NCI-H526 (cell line): Measurements from ENCODE around the gene APPBP2.
"Not testable (repeated sequence)": the region's sequence is repeated elsewhere in the genome, so short reads cannot be mapped to it uniquely, and the experiment has no call there.

ENCODE experiments used
- DNase-seq, 2 experiments: peaks; one replicate each; lab custom pipeline; 2025; lab: John Stamatoyannopoulos, UW

The APPBP2 gene

DNA sequence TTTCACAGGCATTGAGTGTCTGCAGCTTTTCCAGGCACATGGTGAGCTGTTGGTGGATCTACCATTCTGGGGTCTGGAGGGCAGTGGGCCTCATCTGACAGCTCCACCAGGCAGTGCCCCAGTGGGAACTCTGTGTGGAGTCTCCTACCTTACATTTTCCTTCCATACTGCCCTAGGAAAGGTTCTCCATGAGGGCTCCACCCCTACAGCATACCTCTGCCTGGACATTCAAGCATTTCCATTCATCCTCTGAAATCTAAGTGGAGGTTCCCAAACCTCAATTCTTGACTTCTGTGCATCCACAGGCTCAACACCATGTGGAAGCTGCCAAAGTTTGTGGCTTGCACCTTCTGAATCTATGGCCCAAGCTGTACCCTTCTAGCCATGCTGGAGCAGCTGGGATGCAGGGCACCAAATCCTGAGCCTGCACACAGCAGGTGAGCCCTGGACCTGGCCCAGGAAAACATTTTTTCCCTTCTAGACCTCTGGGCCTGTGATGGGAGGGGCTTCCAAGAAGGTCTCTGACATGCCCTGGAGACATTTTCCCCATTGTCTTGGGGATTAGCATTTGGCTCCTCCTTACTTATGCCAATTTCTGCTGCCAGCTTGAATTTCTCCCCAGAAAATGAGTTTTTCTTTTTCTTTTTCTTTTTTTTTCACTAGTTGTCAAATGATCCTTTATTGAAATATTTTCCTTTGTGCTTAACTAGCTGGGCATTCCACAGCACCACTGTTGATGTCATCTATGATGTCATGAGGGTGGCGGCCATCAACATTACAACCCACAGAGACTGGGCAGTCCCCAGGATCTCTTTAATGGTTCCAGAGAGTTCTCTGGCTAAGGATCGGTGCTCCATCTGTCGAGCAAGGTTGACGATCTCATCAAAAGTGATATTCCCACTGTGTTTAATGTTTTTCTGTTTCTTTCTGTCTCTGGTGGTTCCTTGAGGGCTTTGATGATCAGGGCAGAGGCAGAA is 92.7 kb downstream of the APPBP2 start:
- DNase-seq: not testable (repeated sequence)

DNA sequence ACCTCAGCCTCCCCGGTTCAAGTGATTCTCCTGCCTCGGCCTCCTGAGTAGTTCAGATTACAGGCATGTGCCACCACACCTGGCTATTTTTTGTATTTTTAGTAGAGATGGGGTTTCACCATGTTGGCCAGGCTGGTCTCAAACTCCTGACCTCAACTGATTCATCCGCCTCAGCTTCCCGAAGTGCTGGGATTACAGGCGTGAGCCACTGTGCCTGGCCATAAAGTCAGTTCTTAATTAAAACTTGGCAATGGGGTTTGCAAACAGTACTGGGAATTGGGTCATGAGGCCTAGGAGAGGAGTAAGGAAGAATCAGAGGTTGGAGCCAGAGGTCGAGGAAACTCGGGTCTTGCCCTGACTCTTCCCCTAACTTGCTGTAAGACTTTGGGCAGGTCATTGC is 95.5 kb downstream of the APPBP2 start:
- not testable (repeated sequence) for DNase-seq

DNA sequence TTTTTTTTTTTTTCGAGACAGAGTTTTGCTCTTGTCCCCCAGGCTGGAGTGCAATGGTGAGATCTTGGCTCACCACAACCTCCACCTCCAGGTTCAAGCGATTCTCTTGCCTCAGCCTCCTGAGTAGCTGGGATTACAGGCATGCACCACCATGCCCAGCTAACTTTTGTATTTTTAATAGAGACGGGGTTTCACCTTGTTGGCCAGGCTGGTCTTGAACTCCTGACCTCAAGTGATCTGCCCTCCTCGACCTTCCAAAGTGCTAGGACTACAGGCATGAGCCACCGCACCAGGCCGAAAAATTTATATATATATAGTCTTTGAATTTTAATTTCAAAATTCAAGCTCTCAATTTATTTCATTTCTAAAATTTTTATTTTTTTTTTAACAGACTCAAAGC is 97.6 kb downstream of the APPBP2 start:
- not testable (repeated sequence) for DNase-seq

DNA sequence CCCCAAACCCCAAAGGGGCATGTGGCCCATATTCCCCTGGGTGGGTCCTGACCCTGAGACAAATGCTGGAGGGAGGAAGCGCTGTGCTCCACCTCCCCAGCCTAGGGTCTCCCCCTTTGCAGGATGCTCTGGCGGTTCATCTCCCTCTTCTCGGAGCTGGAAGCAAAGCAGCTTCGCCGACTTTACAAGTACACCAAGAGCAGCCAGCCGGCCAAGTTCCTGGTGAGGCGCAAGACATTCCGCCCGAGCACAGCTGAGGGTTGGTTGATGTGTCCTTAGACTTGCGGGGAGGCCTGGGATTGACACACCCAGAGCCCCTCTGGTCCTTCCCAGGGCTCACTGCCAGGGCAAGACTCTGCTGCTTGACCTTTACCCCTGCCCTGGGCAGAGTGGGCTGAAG is 99.4 kb downstream of the APPBP2 start:
- no peak for DNase-seq

DNA sequence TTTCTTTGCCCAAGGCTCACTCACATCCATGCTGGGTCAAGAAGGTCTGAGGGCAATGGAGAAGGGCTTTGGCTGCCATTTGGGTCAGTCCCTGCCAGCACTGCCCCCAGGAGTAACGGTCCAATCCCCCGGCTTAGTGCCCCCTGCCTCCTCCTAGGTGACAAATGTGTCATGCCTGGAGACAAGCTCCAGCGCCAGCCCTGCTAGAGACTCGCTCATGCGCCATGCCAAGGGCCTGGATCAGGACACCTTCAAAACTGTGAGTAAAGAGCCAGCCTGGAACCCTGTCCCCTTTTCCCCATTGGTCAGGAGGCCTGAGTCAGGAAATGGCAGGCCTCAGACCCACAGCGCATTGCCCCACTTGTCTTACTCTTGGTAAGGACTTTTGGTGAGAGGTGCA is 100.4 kb downstream of the APPBP2 start:
- no peak for DNase-seq

DNA sequence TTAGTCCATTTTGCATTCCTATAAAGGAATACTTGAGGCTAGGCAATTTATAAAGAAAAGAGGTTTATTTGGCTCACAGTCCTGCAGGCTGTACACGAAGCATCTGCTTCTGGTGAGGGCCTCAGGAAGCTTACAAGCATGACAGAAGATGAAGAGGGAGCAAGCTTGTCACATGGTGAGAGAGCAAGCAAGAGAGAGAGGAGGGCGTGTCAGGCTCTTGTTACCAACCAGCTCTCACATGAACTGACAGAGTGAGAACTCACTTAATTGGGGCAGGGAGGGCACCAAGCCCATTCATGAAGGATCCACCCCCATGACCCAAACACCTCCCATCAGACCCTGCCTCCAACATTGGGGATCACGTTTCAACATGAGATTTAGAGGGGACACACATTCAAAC is 102.2 kb downstream of the APPBP2 start:
- no peak for DNase-seq

DNA sequence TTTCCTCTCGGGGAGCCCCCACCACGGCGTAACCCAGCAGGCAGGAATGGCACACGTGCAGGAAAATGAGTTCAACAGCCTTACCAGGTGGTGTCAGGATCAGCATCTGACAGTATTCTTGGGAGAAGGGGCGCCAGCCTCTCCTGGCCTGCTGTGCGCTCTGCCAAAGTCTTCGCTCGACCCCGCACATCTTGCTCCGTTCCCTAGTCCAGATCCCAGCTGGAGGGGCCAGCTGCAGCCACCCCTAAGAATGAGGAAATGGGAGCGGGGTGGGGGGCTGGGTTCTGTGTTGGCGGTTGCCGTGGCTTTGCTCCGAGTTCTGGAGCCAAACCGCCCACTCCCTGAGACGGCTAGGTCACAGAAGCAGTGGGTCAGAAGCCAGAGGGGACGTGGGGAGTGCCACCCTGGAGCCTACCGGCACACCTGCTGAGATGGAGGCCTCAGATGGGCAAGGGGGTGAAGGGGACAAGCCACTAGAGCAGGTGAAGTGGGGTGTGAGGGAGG is 103.8 kb downstream of the APPBP2 start, which contains the start of gene CHCT1:
CHCT1 (plus strand) TSS at position 328 of the 504 bp plus-strand sequence; CDS start at position 432, 104 bp downstream.
- DNase-seq: no peak

DNA sequence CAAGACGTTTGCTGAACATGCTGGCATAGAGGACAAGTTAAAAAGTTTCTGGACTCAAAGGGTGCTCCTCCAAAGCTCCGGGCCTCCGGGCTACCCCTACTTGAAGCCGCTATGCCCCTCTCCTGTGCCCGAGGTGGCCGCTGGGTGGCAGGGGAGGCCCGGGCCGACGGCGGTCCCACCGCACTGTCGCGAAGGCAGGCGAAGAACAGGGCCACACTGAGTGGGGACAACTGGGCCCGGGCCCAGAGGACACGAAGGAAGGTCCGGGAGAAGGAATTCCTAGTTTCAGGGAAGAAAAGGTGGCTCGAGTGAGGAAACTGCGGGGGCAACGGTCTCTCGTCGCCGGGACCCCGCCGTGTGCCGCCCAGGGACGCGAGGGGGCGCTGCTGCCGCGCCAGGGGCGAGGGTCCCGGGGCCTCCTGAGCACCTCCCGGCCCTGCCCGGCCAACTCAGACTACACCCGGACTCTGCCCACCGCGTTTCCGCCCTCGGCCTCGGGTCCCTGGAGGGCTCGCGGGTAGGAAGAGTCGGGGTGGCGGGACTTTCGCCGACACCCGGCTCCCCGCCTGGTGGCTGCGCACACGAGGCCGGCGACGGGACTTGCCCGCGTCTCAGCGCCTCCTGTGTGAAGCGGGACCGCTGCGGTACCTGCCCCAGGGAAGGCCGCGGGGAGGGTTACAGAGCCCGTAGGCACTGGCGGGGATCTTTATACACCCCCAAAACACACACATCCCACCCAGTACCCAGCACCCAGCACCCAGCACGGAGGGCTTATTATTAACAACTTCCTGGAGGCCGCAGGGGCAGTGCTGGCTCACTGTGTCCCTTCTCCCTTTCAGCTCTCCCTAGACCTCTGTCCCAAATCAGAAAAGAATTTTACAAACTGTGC is 104.5 kb downstream of the APPBP2 start:
- DNase-seq: peak; percentile 30 to 83

DNA sequence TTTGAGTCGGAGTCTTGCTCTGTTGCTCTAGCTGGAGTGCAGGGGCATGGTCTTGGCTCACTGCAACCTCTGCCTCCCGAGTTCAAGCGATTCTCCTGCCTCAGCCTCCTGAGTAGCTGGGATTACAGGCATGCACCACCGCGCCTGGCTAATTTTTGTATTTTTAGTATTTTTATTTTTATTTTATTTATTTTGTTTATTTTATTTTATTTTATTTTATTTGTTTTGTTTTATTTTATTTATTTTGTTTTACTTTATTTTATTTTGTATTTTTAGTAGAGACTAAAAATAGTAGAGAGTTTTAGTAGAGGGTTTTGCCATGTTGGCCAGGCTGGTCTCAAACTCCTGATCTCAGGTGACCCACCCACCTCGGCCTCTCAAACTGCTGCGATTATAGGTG is 106.2 kb downstream of the APPBP2 start:
- DNase-seq: not testable (repeated sequence)

DNA sequence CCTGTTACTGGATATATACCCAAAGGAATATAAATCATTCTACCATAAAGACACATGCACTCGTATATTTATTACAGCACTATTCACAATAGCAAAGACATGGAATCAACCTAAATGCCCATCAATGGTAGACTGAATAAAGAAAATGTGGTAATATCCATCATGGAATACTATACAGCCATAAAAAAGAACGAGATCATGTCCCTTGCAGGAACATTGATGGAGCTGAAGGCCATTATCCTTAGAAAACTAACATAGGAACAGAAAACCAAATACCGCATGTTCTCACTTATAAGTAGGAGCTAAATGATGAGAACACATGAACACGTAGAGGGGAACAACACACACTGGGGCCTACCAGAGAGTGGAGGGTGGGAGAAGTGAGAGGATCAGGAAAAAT is 107.0 kb downstream of the APPBP2 start:
- DNase-seq: not testable (repeated sequence)

DNA sequence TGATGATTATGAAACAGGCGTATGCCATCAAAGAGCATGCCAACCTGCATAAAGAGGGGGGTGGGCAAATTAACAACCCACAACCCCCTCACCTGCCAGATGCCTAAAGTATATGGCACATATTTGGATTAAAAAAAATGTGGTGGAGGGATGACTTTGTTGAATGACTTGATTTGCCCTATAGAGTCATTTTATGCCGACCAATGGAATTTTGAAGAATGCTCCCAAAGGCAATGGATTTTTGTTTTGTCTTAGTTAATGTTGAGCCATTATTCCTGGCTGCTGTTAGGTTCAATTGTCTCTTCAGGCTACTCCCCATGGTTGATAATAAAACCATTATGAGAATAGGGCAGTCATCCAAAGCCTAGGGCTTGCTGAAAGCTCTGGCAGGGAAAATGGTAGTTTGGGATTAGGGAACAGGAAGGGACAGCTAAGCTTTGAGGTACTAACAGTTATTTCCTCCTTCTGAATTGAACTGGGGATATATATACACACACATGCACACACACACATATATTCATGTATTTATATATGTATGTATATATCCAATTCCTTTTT is 109.6 kb downstream of the APPBP2 start:
- no peak for DNase-seq

DNA sequence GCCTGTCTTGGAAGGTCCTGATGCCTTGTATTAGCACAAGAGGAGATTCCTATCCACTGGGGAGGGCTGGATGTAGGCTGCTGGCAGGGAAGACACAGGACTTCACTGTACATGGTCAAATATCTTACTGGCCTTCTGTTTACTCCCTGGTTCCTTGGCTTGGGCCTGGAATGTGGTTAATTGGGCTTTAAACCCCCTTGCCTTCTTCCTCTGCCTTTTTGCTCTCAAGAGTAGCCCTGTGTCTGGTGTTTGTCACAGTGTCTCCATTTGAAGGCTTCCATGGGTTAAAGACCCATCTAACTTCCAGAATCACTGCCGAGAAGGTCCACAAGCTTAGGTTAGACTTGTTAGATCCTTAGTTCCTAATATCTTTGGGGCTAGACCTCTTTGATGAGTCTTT is 110.9 kb downstream of the APPBP2 start:
- DNase-seq: no peak

DNA sequence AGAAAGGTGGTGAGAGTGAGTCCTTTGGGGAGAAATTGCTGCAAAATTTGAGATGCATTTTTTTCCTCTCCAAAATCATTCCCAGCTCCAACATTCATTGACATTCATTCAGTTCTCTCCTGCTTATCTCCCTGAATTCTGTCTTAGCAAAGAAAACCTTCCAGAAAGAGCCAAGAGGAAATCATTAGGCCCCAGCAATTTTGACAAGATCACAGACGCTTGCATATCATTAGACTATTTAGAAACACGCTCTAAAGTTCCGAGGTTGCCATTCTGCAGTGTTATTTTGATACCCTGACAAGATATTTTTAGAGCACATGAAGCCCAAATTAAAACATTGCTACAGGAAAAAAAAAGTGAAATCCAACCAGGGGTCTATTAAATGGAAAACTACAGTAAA is 113.3 kb downstream of the APPBP2 start:
- no peak for DNase-seq

DNA sequence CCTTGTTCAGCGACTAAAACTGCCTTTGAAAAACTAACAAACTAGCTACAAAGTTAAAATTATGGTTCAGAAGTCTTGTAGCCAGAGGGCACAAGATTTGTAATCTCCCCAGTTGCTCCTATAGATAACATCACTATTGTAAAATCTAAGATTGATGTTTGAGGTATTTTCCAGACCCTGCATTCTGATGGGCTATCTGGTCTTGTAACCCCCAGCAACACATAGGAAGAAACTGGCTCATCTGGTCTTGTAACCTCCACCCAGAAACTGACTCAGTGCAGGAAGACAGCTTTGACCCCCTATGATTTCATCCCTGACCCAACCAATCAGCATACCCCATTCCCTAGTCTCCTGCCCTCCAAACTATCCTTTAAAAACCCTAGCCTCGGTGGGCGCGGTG is 116.0 kb downstream of the APPBP2 start:
- no peak for DNase-seq

DNA sequence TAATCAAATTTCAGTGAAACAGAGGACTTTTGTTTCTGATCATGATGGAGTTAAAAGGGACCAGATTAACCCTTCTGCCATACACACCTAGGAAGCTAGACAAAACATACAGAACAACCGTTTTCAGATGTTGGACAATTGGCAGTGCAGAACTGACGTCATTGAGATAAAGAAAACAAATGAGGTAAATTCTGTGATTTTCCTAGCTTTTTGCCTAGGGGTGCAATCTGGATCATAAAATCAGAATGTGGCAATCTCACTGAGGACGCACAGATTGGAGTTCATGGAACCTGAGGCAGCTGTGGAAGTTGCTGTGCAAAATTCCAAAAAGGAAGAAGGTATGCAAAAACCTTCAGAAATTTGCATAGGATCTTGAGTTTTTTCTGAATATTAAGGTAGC is 119.2 kb downstream of the APPBP2 start:
- peak in 1 of 2 experiments; percentile 11 for DNase-seq

DNA sequence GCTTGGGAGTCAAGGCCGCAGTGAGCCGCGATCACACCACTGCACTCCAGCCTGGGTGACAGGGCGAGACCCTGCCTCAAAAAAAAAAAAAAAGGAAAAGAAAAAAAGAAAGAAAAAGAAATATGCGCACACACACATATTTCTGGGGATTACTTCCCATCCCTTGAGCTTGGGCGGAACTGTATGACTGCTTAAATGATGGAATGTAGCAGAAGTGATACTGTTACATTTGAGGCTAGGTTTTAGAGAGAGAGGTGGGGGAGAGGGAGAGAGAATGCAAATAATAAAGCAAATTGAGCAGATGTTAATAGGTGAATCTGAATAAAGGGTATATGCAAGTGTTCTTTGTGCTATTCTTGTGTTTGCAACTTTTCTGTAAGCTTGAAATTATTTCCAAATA is 122.1 kb downstream of the APPBP2 start:
- peak in 1 of 2 experiments; percentile 28 for DNase-seq

DNA sequence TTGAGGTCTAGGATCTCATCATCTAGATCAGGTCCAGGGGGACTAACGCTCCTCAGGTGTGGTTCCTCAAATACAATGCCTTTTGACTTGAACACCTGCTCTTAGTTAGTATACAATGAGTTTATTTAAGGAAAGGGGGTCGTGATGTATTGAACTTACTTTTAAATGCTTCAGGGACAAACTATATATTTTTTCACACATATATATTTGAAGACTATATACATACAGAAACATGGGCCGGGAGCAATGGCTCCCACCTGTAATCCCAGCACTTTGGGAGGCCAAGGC is 122.6 kb downstream of the APPBP2 start:
- no peak for DNase-seq

DNA sequence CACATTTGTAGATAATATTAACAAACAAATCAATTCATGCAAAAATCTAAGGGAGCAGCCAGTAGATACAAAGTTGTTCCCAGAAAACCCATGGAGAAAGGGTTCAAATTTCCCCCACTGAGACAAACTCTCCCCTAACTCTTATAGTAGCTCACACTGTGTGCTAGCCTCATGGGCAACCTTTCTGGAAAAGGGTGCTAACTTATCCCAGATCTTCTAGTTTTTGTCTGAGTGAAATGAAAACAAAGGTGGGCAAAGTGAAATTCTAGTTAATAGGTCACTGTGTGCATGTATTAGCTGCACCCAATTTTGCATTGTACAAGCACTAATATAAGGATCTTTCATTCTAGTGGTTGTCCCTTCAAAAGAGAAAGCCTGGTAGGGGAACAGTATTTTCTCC is 124.2 kb downstream of the APPBP2 start:
- DNase-seq: no peak

DNA sequence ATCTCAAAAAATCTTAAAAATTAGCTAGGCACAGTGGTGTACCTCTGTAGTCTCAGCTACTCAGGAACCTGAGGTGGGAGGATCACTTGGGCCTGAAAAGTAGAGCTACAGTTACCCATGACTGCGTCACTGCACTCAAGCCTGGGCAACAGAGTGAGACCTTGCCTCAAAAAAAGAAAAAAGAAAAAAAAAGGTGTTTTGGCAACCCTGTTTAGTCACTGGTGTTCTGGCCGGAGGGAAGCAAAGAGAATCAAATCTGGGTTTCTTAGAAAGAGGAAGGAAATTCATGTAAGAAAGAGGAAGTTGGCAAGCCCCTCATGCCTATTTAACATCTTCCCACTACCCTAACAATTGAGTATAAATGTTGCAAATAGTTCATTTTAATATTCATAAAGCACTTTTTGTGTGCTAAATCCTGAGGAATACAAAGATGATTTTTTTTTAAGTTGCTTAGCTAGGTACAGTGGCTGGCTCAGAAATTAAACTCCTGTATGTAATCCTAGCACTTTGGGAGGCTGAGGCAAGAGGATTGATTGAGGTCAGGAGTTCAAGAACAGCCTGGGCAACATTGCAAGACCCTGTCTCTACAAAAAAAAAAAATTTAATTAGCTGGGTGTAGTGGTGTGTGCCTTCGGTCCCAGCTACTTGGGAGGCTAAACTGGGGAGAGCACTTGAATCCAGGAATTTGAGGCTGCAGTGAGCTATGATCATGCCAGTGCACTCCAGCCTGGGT is 127.6 kb downstream of the APPBP2 start:
- DNase-seq: no peak

DNA sequence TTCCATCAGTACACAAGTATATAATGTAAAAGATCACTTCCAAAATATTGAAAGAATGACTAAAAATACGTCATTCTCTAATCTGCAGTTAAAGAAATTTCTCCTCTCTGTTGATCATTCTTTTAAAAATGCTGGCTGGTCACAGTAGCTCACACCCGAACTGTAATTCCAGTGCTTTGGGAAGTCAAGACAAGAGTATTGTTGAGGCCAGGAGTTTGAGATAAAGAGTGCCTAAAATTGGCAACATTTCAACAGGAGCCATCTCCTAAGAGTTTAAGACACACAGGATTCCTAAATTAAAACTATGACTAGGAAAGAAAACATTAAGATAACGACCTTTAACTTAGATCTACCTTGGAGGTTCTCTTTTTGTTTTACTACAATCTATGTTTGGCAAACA is 129.6 kb downstream of the APPBP2 start:
- no peak for DNase-seq

DNA sequence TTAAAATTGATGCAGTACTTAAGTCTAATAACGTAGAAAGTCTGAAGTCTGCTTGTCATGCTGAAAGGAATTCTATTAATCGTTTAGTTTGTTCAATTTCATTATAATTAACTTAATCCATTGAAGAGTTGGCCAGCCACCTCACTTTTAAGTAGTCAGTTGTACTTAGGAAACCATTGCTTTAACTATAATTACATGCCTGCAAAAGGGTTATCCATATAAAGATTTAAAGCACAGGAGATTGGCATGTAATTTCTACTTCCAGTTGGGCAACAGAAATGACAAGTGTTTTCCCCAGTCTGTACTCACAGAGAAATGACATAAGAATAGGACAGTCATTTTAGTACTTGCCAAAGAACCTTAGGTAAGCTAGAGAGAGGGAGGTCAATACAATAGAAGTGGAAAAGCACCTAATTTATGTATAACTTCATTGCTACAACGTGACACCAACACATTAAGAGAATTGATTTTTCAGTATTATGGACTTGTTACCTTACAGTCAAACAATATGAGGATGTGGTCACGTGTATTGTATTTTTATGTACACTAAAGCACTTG is 130.5 kb downstream of the APPBP2 start:
- DNase-seq: no peak
